Measurements from ENCODE around the gene NMD3.
"Not testable (repeated sequence)": the region's sequence is repeated elsewhere in the genome, so short reads cannot be mapped to it uniquely, and the experiment has no call there.

Gene NMD3

GRCh38 chr3:161233557-161233956 lies 12.4 kb downstream of the NMD3 start:
- DNase-seq: no peak

- DNase-seq: no peak
Measured at GRCh38 chr3:161236240-161236639, 15.1 kb downstream of the NMD3 start.

GRCh38 chr3:161239700-161240099 lies 18.6 kb downstream of the NMD3 start:
- DNase-seq: no peak

GRCh38 chr3:161244538-161244937 lies 23.4 kb downstream of the NMD3 start:
- no peak for DNase-seq

- DNase-seq: no peak
Measured at GRCh38 chr3:161247049-161247448, 25.9 kb downstream of the NMD3 start.

GRCh38 chr3:161250116-161250515 lies 29.0 kb downstream of the NMD3 start:
- DNase-seq: no peak

- DNase-seq: no peak
Measured at GRCh38 chr3:161251716-161252115, 30.6 kb downstream of the NMD3 start.

GRCh38 chr3:161252143-161252542 lies 31.0 kb downstream of the NMD3 start:
- DNase-seq: no peak

- no peak for DNase-seq
Measured at GRCh38 chr3:161253711-161254110, 32.6 kb downstream of the NMD3 start.

GRCh38 chr3:161254861-161255260 lies 33.8 kb downstream of the NMD3 start:
- DNase-seq: no peak

- no peak for DNase-seq
Measured at GRCh38 chr3:161263057-161263456, 41.9 kb downstream of the NMD3 start.

- no peak for DNase-seq
Measured at GRCh38 chr3:161264852-161265251, 43.7 kb downstream of the NMD3 start.

- no peak for DNase-seq
Measured at GRCh38 chr3:161265916-161266571, 44.9 kb downstream of the NMD3 start.

- DNase-seq: no peak
Measured at GRCh38 chr3:161266731-161267150, 45.6 kb downstream of the NMD3 start.

GRCh38 chr3:161267646-161268045 lies 46.5 kb downstream of the NMD3 start:
- DNase-seq: no peak

GRCh38 chr3:161268601-161269000 lies 47.5 kb downstream of the NMD3 start:
- no peak for DNase-seq

- no peak for DNase-seq
Measured at GRCh38 chr3:161270991-161271390, 49.9 kb downstream of the NMD3 start.

GRCh38 chr3:161271646-161272045 lies 50.5 kb downstream of the NMD3 start:
- DNase-seq: no peak

- DNase-seq: no peak
Measured at GRCh38 chr3:161272524-161272923, 51.4 kb downstream of the NMD3 start.

GRCh38 chr3:161273589-161274218 lies 52.6 kb downstream of the NMD3 start:
- peak; percentile 72 for DNase-seq

- peak; percentile 65 for DNase-seq
Measured at GRCh38 chr3:161274691-161275298, 53.7 kb downstream of the NMD3 start.

- no peak for DNase-seq
Measured at GRCh38 chr3:161275919-161276318, 54.8 kb downstream of the NMD3 start.

GRCh38 chr3:161282387-161282786 lies 61.3 kb downstream of the NMD3 start:
- DNase-seq: not testable (repeated sequence)

GRCh38 chr3:161284989-161285388 lies 63.9 kb downstream of the NMD3 start:
- DNase-seq: no peak

Measured in suppressor macrophage treated with lipopolysaccharide for 4 hours (primary cell).